Measurements from ENCODE around the gene GUCY2C. TPM values are rescaled to one million over a fixed set of nuclear protein-coding genes. Genes with fewer than 3 reads are reported as not detected.
A peak's percentile ranks its signal among the peaks of the same experiment; 100 is the strongest.

The GUCY2C gene
- total and polyA plus RNA-seq, 4 donors: 0.01 to 0.05 TPM; not detected in 2

- H3K9me3 ChIP-seq (ENCODE audit: control insufficient read depth in 4 of 4, low read length in 3 of 4): no peaks in the 10 kb centered on the region
- no peak overlapping the region for H3K9ac ChIP-seq (ENCODE audit: low read depth in 1 of 2, low read length in 2 of 2)
- no peaks in the 10 kb centered on the region for H3K36me3 ChIP-seq (ENCODE audit: control insufficient read depth in 4 of 4, insufficient read depth in 3 of 4, low read depth in 1 of 4, low read length in 3 of 4)
- no peaks in the 10 kb centered on the region for H3K4me1 ChIP-seq (ENCODE audit: control insufficient read depth in 4 of 4, insufficient read depth in 4 of 4, low read length in 3 of 4)
- no peak for DNase-seq (ENCODE audit: low spot score)
- 91% methylated on average over 1 of the region's 1 CpG for WGBS
- H3K27me3 ChIP-seq (ENCODE audit: control insufficient read depth in 4 of 4, insufficient read depth in 4 of 4, low read length in 3 of 4): no peaks in the 10 kb centered on the region
- no peak overlapping the region for H3K4me3 ChIP-seq (ENCODE audit: low read depth in 1 of 3, low read length in 3 of 3)
- H3K27ac ChIP-seq (ENCODE audit: low read depth in 1 of 2, low read length in 2 of 2): no peak overlapping the region
- TF ChIP-seq REST (IDR thresholded peaks at IDR 0.05): no peak
- no peak for TF ChIP-seq RAD21 (IDR thresholded peaks at IDR 0.05)
- TF ChIP-seq MAX (IDR thresholded peaks at IDR 0.05): no peak
- no peak for TF ChIP-seq CTCF (IDR thresholded peaks at IDR 0.05; ENCODE audit: low read depth, low read length, missing input control)
- no peak for TF ChIP-seq YY1 (IDR thresholded peaks at IDR 0.05)
- TF ChIP-seq ATF3 (IDR thresholded peaks at IDR 0.05): no peak
- no peak for TF ChIP-seq ZBTB33 (IDR thresholded peaks at IDR 0.05)
- TF ChIP-seq HNF4G (IDR thresholded peaks at IDR 0.05): no peak
- TF ChIP-seq GABPA (IDR thresholded peaks at IDR 0.05 in 1 of 2, conservative IDR thresholded peaks at IDR 0.05 in 1 of 2): no peak
- no peak for TF ChIP-seq FOXA1 (IDR thresholded peaks at IDR 0.05)
- TF ChIP-seq NR2F2 (IDR thresholded peaks at IDR 0.05): no peak
- TF ChIP-seq HNF4A (conservative IDR thresholded peaks at IDR 0.05): no peak
- TF ChIP-seq SP1 (IDR thresholded peaks at IDR 0.05): no peak
- no peak for TF ChIP-seq TAF1 (conservative IDR thresholded peaks at IDR 0.05)
Observed at GRCh38 chr12:14729586-14729985, 33.2 kb upstream of the GUCY2C start.

GRCh38 chr12:14723763-14724162 lies 27.4 kb upstream of the GUCY2C start:
- Histone ChIP-seq H3K9ac (ENCODE audit: low read depth in 1 of 2, low read length in 2 of 2) (no peak overlapping the region), H3K36me3 (ENCODE audit: control insufficient read depth in 4 of 4, insufficient read depth in 3 of 4, low read depth in 1 of 4, low read length in 3 of 4) (no peaks in the 10 kb centered on the region), H3K4me1 (ENCODE audit: control insufficient read depth in 4 of 4, insufficient read depth in 4 of 4, low read length in 3 of 4) (peaks cover 0 to 3% (median 0%) of the 10 kb centered on the region in 4 donors), H3K4me3 (ENCODE audit: low read depth in 1 of 3, low read length in 3 of 3) (no peak overlapping the region), H3K27me3 (ENCODE audit: control insufficient read depth in 4 of 4, insufficient read depth in 4 of 4, low read length in 3 of 4) (no peaks in the 10 kb centered on the region), H3K9me3 (ENCODE audit: control insufficient read depth in 4 of 4, low read length in 3 of 4) (no peaks in the 10 kb centered on the region), H3K27ac (ENCODE audit: low read depth in 1 of 2, low read length in 2 of 2) (no peak overlapping the region)
- DNase-seq (ENCODE audit: low spot score): peak; percentile 44
- WGBS: 37% methylated on average over 4 of the region's 4 CpGs
- no peak for TF ChIP-seq EGR1 (IDR thresholded peaks at IDR 0.05; ENCODE audit: low read depth in 2 of 2)
- TF ChIP-seq ATF3 (IDR thresholded peaks at IDR 0.05): no peak
- TF ChIP-seq RAD21 (IDR thresholded peaks at IDR 0.05): peak; percentile 91 to 94
- TF ChIP-seq CTCF (IDR thresholded peaks at IDR 0.05; ENCODE audit: low read depth, low read length, missing input control): peak; percentile 89
